Amniotic epithelial cell (primary cell): Measurements from ENCODE around the gene APLP2.
"Not testable (repeated sequence)": the region's sequence is repeated elsewhere in the genome, so short reads cannot be mapped to it uniquely, and the experiment has no call there.

ENCODE experiments used
- DNase-seq: peaks from one replicate; pipeline ENCODE4 v3.0.0-alpha.2; 2010; ENCODE audit warnings: low read depth

APLP2 gene

GRCh38 chr11:130069659-130070108, at the start of gene APLP2:
TSS of gene APLP2 (plus strand) at chr11:130069894. CDS start at chr11:130069978, 84 bp downstream.
- peak; percentile 96 for DNase-seq

- peak; percentile 63 for DNase-seq
Observed at GRCh38 chr11:130020323-130020722, 49.4 kb upstream of the APLP2 start.

- DNase-seq, result not testable (repeated sequence)
Observed at GRCh38 chr11:130021606-130022005, 48.1 kb upstream of the APLP2 start.

- no peak for DNase-seq
Observed at GRCh38 chr11:130022799-130023198, 46.9 kb upstream of the APLP2 start.

DNA sequence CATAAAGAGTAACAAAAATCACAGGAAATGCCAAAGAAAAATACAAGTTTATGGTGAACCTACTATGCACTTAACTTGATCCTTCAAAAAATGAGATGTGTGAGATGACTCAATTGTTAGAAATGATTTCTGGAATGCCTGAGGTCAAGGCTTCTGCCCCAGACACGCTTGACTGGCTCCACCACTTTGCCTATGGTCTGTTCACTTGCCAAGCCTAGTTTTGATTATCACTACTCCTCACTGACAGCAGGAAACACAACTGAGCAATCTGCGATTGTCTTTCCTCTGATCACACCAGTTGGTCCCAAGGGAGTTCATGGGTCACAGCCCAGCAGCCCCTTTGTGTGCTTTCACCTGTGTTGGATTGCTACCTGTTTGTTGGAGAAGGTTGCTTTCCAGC, 46.5 kb upstream of the APLP2 start:
- DNase-seq, result peak; percentile 59

DNA sequence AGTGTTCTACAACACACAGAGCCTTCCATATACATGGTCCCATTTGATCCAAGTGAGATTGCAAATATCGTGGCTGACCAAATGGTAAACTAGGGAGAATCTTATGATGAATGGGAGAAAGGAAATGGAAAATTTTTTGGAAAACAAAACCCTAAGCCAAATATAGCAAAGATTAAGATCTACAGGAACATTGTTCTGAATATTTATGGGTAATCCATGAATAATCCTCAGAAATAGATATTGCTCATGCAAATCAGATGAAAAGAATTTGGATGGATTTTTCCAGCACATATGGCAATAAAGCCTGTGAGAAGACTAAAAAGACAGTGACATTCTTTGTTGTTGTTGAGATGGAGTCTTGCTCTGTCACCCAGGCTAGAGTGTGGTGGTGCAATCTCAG, 45.3 kb upstream of the APLP2 start:
- no peak for DNase-seq

DNA sequence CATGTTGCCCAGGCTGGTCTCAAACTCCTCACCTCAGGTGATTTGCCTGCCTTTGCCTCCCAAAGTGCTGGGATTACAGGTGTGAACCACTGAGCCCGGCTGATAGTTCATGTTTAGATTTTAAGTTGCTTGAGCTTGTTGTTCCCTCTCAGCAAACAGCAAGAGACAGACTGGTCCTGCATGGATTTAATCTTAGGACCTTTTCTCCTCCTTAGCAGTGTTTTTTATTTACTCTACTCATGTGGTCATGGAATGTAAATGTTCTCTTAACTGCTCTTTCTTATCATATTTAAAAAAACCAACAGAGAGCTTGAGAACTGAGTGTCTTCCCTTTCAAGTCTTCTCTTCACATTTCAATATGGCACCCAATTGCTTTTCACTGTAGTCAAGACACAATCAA, 44.3 kb upstream of the APLP2 start:
- peak; percentile 30 for DNase-seq

DNA sequence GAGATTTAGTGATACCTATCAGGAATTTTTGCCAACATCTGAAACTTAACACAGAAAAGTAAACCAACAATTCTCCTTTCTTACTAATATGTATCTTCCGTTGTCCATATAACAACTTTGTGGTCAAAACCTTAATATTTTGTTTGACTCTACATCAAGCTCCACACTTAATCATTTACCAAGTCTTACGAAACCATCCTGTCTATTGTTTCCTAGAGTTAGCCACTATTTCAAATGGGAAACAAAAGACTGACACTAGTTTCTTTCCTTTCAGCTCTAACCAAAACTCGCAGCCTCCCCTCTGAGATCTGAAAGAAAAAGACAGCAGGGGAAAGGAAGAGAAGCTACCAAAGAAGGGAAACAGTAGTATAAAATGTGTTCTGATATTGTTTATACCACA, 40.6 kb upstream of the APLP2 start:
- DNase-seq, result peak; percentile 25

DNA sequence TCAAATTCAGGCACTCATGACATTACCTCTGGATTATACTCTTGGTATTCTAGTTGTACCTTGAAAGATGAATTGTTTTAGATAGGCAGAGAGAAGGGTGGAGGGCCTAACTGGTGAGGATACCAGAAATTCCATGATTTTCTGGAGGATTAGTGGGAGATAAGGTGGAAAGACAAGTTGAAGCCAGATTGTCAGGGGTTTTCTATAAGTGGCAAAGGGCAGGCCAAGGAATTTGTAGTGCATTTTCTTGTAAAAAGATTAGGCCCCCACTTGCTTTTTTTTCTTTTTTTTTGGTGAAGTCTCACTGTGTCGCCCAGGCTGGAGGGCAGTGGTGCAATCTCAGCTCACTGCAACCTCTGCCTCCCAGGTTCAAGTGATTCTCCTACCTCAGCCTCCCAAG, 38.6 kb upstream of the APLP2 start:
- peak; percentile 13 for DNase-seq

DNA sequence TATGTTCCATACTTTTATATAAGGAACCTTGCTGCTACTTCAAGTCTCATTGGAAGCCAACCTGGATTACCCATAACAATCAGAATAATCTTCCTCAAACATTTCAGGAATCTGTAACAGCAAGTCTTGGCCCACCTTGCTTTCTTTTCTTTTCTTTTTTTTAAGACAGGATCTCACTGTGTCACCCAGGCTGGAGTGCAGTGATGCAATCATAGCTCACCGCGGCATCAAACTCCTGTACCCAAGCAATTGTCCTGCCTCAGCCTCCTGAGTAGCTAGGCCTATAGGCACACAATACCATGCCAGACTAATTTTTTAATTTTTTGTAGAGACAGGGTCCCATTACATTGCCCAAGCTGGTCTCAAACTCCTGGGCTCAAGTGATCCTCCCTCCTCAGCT, 37.7 kb upstream of the APLP2 start:
- no peak for DNase-seq

DNA sequence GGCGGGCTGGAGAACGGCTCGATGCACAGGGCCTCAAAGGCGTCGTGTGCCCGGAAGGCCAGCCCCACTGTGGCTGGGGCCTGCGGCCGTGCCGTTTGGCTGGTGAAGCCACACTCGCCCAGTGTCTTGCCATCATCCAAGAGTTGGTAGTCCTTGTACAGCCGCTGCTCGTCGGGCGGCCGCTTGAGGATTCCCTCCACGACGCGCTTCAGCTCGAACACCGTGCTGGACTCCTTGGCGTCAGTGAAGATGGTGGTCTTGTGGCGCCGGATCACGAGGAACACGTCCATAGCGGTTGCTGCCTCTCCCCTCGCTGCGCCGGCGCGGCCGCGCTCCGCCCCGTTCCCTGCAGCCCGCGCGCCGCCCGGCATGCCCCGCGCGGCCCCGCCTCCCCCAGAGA, 36.8 kb upstream of the APLP2 start:
- DNase-seq, result no peak

DNA sequence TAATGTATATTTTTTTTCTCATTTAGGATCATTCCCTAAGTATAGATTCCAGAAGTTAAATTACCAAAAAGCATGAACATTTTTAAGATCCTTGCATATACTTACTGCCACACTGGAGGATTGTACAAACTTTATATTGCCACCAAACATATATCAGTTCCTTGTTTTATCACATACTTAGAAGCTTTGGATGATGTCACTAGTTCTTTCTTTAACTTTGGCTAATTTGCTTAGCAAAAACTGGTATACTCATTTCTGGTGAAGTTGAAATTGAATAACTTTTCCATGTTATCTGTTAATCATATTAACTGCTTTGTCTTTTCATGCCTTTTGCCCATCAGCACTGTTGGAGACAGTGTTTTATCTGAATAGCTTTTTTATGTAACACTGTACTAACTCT, 35.5 kb upstream of the APLP2 start:
- DNase-seq, result no peak

GRCh38 chr11:130037058-130037457, 32.6 kb upstream of the APLP2 start:
- DNase-seq, result peak; percentile 77

GRCh38 chr11:130037881-130038585, 31.7 kb upstream of the APLP2 start:
- peak; percentile 35 for DNase-seq

- no peak for DNase-seq
Observed at GRCh38 chr11:130040281-130040940, 29.3 kb upstream of the APLP2 start.

DNA sequence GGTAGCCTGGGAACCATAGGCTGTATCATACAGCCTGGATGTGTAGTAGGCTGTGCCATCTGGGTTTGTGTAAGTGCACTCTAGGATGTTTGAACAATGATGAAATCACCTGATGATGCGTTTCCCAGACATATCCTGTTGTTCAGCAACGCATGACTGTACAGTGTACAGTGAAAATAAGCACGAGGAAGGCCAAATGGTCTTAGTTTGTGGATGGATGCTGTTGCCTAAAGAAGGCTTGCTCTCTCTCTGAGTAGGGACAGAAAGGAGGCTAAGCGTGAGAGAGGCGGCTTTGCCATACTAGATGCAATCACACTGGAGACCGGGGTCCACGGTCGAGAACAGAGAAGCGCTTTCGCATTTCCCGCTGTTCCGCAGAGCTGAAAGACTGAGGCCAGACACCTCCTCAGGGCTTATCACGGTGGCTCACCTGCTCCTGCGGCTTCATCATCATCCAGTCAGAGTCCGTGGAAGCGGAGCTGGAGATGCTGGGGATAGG, 27.6 kb upstream of the APLP2 start:
- DNase-seq, result peak; percentile 96

- no peak for DNase-seq
Observed at GRCh38 chr11:130043575-130043974, 26.1 kb upstream of the APLP2 start.

GRCh38 chr11:130047141-130047540, 22.6 kb upstream of the APLP2 start:
- DNase-seq, result no peak

DNA sequence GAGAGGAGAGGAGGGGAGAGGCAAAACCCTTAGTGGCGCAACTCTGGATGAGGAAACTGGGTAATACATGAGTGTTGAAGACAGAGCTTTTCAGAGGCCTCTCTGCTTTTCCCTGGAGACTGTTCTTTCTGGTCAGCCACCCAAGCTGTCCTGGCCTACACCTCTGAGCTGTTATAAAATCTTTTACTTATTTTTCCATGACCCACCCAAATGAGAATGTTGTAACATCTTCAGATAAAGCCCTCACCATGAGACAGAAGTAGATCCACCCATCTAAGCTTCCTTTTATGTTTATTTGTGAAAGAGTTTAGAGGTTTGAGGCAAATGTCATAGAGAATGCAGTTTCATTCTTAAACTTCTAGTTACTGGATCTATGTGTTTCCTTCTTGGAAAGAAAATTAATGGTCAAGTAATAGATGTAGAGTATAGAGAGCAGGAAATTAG, 20.3 kb upstream of the APLP2 start:
- DNase-seq, result peak; percentile 7

GRCh38 chr11:130050257-130050656, 19.4 kb upstream of the APLP2 start:
- no peak for DNase-seq

DNA sequence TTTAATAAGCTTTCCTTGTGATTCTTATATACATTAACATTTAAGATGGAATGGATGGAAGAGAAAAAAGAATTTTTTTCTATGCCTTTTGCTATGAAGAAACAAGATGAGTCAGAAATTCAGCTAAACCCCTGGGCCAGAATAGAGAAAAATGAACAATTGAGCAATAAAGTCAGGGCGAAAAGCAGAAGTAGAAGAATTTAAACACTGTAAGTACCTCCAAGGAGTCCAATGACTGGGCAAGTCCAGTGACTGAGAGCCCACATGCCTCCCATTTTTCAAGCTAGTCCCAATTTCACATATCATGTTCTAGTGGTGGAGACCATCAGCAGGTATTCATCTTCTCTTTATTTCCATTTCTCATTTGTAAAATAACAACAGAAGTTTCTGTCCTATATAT, 18.6 kb upstream of the APLP2 start:
- DNase-seq, result peak; percentile 68

DNA sequence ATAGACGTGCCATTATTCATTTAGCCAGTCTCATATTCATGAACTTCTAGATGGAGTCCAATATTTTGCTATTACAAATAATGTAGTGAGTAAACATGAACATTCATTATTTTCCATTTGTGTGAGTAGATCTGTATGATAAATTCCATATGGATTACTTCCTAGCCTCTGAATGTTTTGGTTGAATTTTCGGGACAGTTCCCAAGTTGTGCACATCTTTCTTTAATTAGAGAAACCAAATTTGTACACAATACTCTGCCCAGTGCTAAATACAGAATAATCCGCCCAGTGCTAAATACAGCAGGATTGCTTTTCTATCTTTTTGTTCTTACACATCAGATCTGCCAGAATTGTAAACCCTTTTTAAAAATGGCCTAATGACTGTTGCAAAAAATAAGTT, 17.1 kb upstream of the APLP2 start:
- DNase-seq, result no peak

DNA sequence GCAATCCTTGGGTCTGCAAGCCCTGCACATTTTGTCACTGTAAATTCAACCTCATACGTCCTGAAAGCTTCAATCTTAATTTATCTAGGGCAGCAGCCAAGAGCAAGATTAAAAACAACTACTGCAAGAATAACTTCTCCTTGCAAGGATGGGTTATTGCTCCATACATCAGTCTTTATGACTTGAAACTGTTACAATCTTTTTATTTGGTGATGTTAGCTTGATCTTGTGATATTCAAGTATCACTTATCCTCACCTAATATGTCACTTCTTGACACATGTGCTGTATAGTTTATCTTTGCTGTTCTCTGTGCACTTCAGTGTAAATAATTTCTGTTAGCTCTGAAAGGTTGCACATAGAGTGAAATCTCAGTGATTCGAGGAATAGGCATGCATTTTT, 14.7 kb upstream of the APLP2 start:
- no peak for DNase-seq
